ENCODE measurements around the gene EPHA2. TPM values are rescaled to one million over a fixed set of nuclear protein-coding genes. Genes with fewer than 3 reads are reported as not detected.

The EPHA2 gene
- total and polyA plus RNA-seq, 8 donors, result 4.6 to 200 (median 23.4) TPM

DNA sequence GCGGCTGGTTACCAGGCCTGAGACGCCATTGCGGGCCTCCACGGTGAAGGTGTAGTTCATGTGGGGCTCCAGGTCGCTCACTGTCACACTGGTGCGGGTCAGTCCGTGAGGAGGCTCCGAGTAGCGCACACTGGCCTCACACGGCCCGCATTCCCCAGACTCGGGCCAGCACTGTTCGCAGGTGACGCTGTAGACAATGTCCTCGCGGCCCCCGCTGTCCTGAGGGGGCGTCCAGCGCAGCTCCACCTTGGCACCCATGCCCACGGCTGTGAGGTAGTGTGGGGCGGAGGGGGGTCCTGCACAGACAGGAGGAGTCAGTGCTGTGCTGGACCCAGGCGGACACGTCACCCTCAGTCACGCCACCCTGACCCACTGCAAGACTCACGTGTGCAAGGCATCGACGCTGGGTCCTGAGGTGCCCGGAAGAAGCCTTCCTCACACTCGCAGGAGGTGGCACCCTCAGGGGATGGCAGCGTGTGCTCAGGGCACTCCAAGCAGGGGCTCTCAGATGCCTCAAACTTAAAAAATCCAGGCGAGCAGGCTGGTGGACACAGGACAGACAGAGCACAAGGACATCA lies 17.9 kb downstream of the EPHA2 start:
- TF ChIP-seq POLR2A (IDR thresholded peaks at IDR 0.05) (no peak), EP300 (IDR thresholded peaks at IDR 0.05) (no peak), POLR2AphosphoS5 (IDR thresholded peaks at IDR 0.05) (no peak)
- TF ChIP-seq, protein P1, sequence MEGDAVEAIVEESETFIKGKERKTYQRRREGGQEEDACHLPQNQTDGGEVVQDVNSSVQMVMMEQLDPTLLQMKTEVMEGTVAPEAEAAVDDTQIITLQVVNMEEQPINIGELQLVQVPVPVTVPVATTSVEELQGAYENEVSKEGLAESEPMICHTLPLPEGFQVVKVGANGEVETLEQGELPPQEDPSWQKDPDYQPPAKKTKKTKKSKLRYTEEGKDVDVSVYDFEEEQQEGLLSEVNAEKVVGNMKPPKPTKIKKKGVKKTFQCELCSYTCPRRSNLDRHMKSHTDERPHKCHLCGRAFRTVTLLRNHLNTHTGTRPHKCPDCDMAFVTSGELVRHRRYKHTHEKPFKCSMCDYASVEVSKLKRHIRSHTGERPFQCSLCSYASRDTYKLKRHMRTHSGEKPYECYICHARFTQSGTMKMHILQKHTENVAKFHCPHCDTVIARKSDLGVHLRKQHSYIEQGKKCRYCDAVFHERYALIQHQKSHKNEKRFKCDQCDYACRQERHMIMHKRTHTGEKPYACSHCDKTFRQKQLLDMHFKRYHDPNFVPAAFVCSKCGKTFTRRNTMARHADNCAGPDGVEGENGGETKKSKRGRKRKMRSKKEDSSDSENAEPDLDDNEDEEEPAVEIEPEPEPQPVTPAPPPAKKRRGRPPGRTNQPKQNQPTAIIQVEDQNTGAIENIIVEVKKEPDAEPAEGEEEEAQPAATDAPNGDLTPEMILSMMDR (IDR thresholded peaks at IDR 0.05), result no peak
- peaks cover 42 to 64% (median 57%) of the 10 kb centered on the region in 4 donors for H3K36me3 ChIP-seq
- no peaks in the 10 kb centered on the region for H3K27me3 ChIP-seq
- no peaks in the 10 kb centered on the region for H3K9me3 ChIP-seq
- no peak for DNase-seq
- peaks cover 27 to 41% (median 34%) of the 10 kb centered on the region in 4 donors for H3K4me1 ChIP-seq
- peak overlapping the region in 1 of 5 donors; percentile 89 for H3K27ac ChIP-seq
- H3K4me3 ChIP-seq, result no peak overlapping the region
- 91 to 94% (median 92%) methylated on average over 11 to 31 of the region's 31 CpGs for WGBS, 5 donors
- intact Hi-C loops (cut with DNase I; ENCODE audit: low total_unique reads), result no loop called here

DNA sequence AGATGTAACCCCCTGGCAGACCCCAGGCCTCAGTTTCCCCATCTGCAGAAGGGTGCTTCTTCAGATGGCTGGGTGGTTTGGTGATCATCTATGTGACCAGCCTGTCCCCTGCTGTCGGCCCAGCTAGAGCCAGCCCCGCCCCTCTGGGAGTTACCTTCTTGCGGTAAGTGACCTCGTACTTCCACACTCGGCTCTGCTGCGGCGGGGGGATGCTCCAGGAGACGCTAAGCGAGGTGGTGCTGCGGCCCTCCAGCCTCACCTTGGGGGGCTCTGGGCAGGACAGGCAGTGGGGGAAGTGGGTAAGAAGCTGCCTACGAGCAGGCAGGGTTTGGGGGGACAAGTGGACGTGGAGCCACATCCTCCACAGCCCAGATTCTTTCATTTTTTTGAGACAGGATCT lies 20.4 kb downstream of the EPHA2 start:
- WGBS, 5 donors, result 82 to 86% (median 85%) methylated on average over 12 of the region's 12 CpGs
- DNase-seq, result no peak
- peaks cover 61 to 82% (median 80%) of the 10 kb centered on the region in 4 donors for H3K36me3 ChIP-seq

DNA sequence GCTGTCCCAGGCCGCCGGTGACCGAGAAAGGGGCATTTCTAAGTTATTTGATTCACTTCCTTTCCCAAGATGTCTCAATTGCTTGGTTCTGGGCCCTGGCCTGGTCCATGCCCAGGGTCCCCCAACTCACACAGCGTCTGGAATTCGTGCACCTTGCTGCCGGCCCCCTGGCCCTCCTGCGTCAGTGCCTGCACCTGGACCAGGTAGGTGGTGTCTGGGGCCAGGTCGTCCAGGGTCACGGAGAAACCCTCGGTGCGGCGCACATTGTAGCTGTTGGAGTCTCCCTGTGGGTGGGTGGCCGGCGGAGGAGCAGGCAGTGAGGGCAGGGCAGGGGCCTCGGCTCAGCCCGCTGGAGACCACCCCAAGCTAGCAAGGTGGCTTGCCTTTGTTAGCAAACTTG lies 21.0 kb downstream of the EPHA2 start:
- TF ChIP-seq POLR2A (IDR thresholded peaks at IDR 0.05) (no peak), POLR2AphosphoS5 (IDR thresholded peaks at IDR 0.05) (no peak), EP300 (IDR thresholded peaks at IDR 0.05) (no peak)
- TF ChIP-seq, protein P1 (IDR thresholded peaks at IDR 0.05), result no peak
- H3K4me3 ChIP-seq, result no peak overlapping the region
- H3K27ac ChIP-seq, result no peak overlapping the region
- peaks cover 67 to 88% (median 86%) of the 10 kb centered on the region in 4 donors for H3K36me3 ChIP-seq
- DNase-seq, result no peak
- peaks cover 0 to 13% (median 9%) of the 10 kb centered on the region in 4 donors for H3K4me1 ChIP-seq
- no peaks in the 10 kb centered on the region for H3K27me3 ChIP-seq
- 92 to 94% (median 92%) methylated on average over 16 of the region's 16 CpGs for WGBS, 5 donors
- no peaks in the 10 kb centered on the region for H3K9me3 ChIP-seq
- intact Hi-C loops (cut with DNase I; ENCODE audit: low total_unique reads), result no loop called here

More for the DNA sequence above, 20.4 kb downstream of the EPHA2 start:
- no peak overlapping the region for H3K27ac ChIP-seq
- no peaks in the 10 kb centered on the region for H3K27me3 ChIP-seq
- intact Hi-C loops (cut with DNase I; ENCODE audit: low total_unique reads), result no loop called here
- peaks cover 3 to 19% (median 15%) of the 10 kb centered on the region in 4 donors for H3K4me1 ChIP-seq
- TF ChIP-seq POLR2A (IDR thresholded peaks at IDR 0.05), result no peak
- TF ChIP-seq, protein P1 (IDR thresholded peaks at IDR 0.05), result no peak
- no peak for TF ChIP-seq EP300 (IDR thresholded peaks at IDR 0.05)
- TF ChIP-seq POLR2AphosphoS5 (IDR thresholded peaks at IDR 0.05), result no peak
- no peaks in the 10 kb centered on the region for H3K9me3 ChIP-seq
- H3K4me3 ChIP-seq, result no peak overlapping the region

DNA sequence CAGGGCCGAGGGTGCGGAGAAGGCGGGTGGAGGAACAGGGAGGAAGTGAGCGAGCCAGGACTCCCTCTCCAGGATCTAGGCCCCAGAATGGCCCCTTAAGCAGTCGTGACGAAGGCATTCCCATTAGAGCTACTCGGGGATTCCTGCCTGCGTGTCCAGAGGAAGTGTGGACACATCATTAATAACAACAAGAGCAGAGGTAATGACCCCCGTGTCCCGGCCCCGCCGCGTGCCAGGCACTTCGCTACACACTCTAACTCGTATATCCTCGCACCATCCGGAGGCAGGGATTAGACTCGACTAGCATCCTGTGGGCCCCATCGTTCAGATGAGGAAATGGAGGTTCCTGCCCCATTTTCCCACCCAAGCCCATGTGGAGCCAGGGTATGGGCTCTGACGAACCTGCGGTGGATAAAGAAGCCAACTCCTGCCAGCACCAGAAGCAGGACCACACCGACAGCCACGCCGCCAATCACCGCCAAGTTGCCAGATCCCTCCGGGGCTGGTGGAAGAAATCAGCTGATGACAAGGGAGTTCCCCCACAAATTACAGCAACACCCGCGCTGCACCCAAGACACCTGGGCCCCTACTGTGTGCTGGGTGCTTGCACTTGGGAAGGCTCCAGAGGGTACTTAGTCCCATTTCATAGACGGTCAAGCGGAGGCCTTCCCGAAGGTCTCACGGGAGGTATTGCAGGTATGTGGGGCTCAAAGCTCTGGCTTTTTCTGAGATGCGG lies 21.6 kb downstream of the EPHA2 start:
- no peaks in the 10 kb centered on the region for H3K9me3 ChIP-seq
- H3K36me3 ChIP-seq, result peaks cover 74 to 95% (median 92%) of the 10 kb centered on the region in 4 donors
- H3K4me3 ChIP-seq, result no peak overlapping the region
- peak overlapping the region in 1 of 5 donors; percentile 20 for H3K27ac ChIP-seq
- H3K27me3 ChIP-seq, result no peaks in the 10 kb centered on the region
- intact Hi-C loops (cut with DNase I; ENCODE audit: low total_unique reads), result no loop called here
- peak in 1 of 2 donors; percentile 71 for DNase-seq
- peaks cover 0 to 7% (median 2%) of the 10 kb centered on the region in 4 donors for H3K4me1 ChIP-seq
- TF ChIP-seq POLR2AphosphoS5 (IDR thresholded peaks at IDR 0.05) (no peak), POLR2A (IDR thresholded peaks at IDR 0.05) (no peak), EP300 (IDR thresholded peaks at IDR 0.05) (no peak)
- TF ChIP-seq, protein P1 (IDR thresholded peaks at IDR 0.05), result no peak
- 83 to 84% (median 84%) methylated on average over 31 to 33 of the region's 33 CpGs for WGBS, 5 donors
